SH-SY5Y (cell line): ENCODE data around the gene CRYBG3.

Source experiments
- GATA2 ChIP-seq: IDR thresholded peaks from 2 replicates; pipeline ENCODE4 v1.6.1; 2011; ENCODE audit warnings: mild to moderate bottlenecking, low read depth, low read length
- GATA3 ChIP-seq: IDR thresholded peaks from 2 replicates; pipeline ENCODE4 v1.6.1; 2011; ENCODE audit warnings: low read depth, mild to moderate bottlenecking, low read length, moderate library complexity

DNA sequence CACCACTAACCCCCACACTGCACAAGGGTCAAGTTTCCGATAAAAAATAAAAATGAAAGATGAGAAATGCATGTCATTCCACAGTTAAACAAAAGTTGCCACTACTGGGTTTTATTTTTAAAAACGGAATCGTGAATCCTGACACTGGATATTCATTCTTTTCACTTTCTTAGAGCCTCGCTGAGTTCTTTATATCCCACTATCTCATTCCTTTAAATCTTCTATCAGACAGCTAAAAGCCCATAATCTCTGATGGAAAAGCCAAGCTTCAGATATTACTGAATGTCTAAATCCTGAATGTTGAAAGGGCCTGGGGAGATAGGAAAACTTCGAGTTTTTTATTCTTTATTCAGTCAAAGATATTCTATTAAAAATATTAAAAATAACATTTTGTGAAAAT is 138.7 kb downstream of the CRYBG3 start:
- TF ChIP-seq GATA2 (no peak), GATA3 (no peak)
